Muscle of leg (tissue), 11 donors: ENCODE data around the gene DNAJC28. TPM values are rescaled to one million over a fixed set of nuclear protein-coding genes. Genes with fewer than 3 reads are reported as not detected.
"Not testable (repeated sequence)": the region's sequence is repeated elsewhere in the genome, so short reads cannot be mapped to it uniquely, and the experiment has no call there.

ENCODE experiments used
- DNase-seq: peaks from one replicate; pipeline ENCODE4 v3.0.0; 2013
- H3K27ac ChIP-seq: one replicate; pipeline ENCODE4 v1.5.1; 2013; ENCODE audit warnings: mild to moderate bottlenecking, low read length, control low read depth
- H3K27me3 ChIP-seq: one replicate; pipeline ENCODE4 v1.6.1; 2013; ENCODE audit warnings: low read length; ENCODE audit not compliant: control insufficient read depth, insufficient read depth
- H3K36me3 ChIP-seq: one replicate; pipeline ENCODE4 v1.6.1; 2013; ENCODE audit warnings: low read length; ENCODE audit not compliant: control insufficient read depth, insufficient read depth
- H3K4me1 ChIP-seq: one replicate; pipeline ENCODE4 v1.6.1; 2013; ENCODE audit warnings: low read length; ENCODE audit not compliant: control insufficient read depth, insufficient read depth
- H3K4me3 ChIP-seq: one replicate; pipeline ENCODE4 v1.5.1; 2013; ENCODE audit warnings: low read length, control low read depth
- H3K9me3 ChIP-seq: replicated peaks from 2 replicates; pipeline ENCODE4 v1.6.1; 2013; ENCODE audit warnings: low read depth, low read length; ENCODE audit not compliant: control insufficient read depth
- WGBS: methylation state at CpG from one replicate; pipeline ENCODE4 v1.1.5; 2013; ENCODE audit warnings: missing lambda C conversion rate; ENCODE audit not compliant: insufficient coverage; 5-methylcytosine and 5-hydroxymethylcytosine counted together
- polyA plus RNA-seq, 8 donors: library from polyadenylated mRNA; unstranded; fragments of 120-200 nt; gene quantifications; one replicate each; pipeline versions ENCODE4 v1.2.1 to v1.2.3, GENCODE V29; 2013; ENCODE audit warnings: inconsistent platforms in 1 of 8, low replicate concordance in 1 of 8; ENCODE audit not compliant: insufficient read length in 8 of 8, insufficient read depth in 1 of 8
- total RNA-seq: library from RNA; stranded (reverse); fragments of 120-200 nt; gene quantifications from one replicate; pipeline ENCODE4 v1.2.4, GENCODE V29; 2013

Gene DNAJC28
- total and polyA plus RNA-seq, 9 donors, result 1.7 to 3.3 (median 2.5) TPM

DNA sequence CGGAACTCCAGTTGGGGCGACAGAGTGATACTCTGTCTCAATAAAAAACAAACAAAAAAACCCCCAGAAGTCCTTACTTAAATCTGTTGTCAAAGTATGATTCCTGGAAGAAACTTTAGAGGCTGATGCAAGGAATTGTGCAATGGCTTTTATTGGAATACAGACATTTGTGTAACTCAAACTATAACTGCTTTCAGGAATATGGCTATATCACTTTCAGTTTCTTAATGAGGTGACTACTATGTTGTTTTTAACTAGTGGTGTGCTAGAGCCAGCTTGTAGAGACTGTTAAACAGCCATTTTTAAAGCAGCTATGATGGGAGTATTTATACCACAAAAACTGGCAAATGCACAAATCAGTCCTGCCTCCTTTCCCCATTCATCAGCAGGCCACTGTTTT, 22.7 kb upstream of the DNAJC28 start:
- no peak overlapping the region for H3K4me3 ChIP-seq
- H3K27me3 ChIP-seq, result no peaks in the 10 kb centered on the region
- peaks cover 55% of the 10 kb centered on the region for H3K36me3 ChIP-seq
- no peaks in the 10 kb centered on the region for H3K9me3 ChIP-seq
- H3K27ac ChIP-seq, result no peak overlapping the region
- no peaks in the 10 kb centered on the region for H3K4me1 ChIP-seq
- no peak for DNase-seq
- WGBS, result no CpG with 5 or more reads among the region's 2 CpGs

DNA sequence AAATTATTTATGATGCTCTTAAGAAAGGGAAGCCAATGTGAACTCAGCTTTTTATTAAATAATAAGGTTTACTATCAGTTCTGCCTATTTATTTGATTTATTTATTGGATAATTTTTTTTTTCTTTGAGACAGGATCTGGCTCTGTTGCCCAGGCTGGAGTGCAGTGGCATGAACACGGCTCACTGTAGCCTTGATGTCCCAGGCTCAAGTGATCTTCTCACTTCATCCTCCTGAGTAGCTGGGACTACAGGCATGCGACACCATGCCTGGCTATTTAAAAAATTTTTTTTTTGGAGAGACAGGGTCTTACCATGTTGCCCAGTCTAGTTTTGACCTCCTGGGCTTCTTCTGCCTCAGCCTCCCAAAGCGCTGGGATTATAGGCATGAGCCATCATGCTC, 21.0 kb upstream of the DNAJC28 start:
- H3K4me3 ChIP-seq, result no peak overlapping the region
- 100% methylated on average over 2 of the region's 3 CpGs for WGBS
- H3K9me3 ChIP-seq, result no peaks in the 10 kb centered on the region
- H3K4me1 ChIP-seq, result no peaks in the 10 kb centered on the region
- H3K27me3 ChIP-seq, result no peaks in the 10 kb centered on the region
- H3K27ac ChIP-seq, result no peak overlapping the region
- DNase-seq, result no peak
- H3K36me3 ChIP-seq, result peaks cover 48% of the 10 kb centered on the region

DNA sequence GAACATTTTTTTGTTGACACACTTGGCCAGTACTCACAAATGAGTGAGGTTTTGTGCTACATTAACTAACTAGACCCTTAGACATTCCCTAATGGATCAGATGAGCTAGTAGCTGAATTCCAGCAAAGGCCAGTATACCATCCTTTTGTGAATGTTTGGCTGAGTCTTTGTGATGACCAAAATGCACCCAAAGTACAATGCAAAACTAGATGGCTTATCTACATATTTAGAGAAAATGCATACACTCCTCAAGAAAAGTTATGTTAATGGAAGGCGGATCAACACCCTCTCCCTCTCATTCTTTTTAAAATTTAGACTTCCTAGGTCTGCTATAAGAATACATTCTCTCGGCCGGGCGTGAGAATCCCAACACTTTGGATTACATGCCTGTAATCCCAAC, 20.1 kb upstream of the DNAJC28 start:
- no peak overlapping the region for H3K27ac ChIP-seq
- H3K27me3 ChIP-seq, result no peaks in the 10 kb centered on the region
- no peaks in the 10 kb centered on the region for H3K4me1 ChIP-seq
- no peaks in the 10 kb centered on the region for H3K9me3 ChIP-seq
- H3K4me3 ChIP-seq, result no peak overlapping the region
- H3K36me3 ChIP-seq, result peaks cover 45% of the 10 kb centered on the region
- no peak for DNase-seq
- 94% methylated on average over 3 of the region's 4 CpGs for WGBS

DNA sequence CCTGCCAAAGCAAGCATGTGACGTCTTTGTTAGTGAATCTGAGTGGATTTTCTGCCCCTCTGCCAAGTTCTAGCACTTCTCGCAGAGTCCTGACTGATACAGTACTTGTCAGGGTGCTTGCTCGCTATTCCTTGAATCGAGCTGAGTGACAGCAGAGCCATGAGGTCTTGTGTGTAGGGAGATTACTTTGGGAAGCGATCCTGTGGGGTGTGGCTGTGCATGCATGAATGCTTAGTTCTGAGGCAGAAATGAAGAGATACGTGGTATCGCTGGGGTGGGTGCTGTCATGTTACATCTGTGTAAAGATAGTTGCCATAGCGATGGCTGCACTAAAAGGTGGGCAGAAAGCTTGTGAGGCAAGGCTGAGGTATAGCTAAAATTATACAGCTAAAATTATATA, 19.3 kb upstream of the DNAJC28 start:
- Histone ChIP-seq H3K9me3 (no peaks in the 10 kb centered on the region), H3K27ac (no peak overlapping the region), H3K4me3 (no peak overlapping the region), H3K36me3 (peaks cover 45% of the 10 kb centered on the region), H3K27me3 (no peaks in the 10 kb centered on the region), H3K4me1 (no peaks in the 10 kb centered on the region)
- DNase-seq, result peak; percentile 5
- WGBS, result 93% methylated on average over 5 of the region's 8 CpGs

DNA sequence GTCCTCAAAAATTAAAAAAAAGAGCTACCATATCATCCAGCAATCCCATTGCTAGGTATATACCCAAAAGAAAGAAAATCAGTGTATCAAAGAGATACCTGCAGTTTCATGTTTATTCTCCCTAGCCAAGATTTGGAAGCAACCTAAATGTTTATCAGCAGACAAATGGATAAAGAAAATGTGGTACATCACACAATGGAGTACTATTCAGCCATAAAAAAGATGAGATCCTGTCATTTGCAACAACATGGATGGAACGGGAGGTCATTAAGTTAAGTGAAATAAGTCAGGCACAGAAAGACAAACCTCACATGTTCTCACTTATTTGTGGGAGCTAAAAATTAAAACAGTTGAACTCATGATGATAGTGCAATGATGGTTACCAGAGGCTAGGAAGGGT, 15.5 kb upstream of the DNAJC28 start:
- not testable (repeated sequence) for H3K27me3 ChIP-seq
- H3K36me3 ChIP-seq, result peaks cover 40% of the 10 kb centered on the region
- WGBS, result no CpG with 5 or more reads among the region's 1 CpG

DNA sequence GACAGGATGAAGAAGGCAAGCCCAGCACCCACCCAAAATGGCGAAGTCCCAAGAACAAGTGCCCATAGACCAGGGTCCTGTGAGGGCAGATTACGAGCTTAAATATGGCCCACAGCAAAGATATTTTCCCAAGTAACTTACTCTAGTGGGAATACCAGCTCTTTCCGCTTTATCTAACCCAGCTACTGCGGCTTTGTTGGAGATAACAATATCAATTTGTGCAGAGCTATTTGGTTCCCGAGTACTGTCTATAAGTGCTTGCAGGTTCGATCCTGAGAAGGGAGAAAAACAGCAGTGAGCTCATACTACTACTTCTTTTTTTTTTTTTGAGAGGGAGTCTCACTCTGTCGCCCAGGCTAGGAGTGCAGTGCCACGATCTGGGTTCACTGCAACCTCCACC, 14.3 kb upstream of the DNAJC28 start:
- H3K27me3 ChIP-seq, result no peaks in the 10 kb centered on the region
- DNase-seq, result no peak
- H3K4me3 ChIP-seq, result no peak overlapping the region
- no peaks in the 10 kb centered on the region for H3K9me3 ChIP-seq
- H3K36me3 ChIP-seq, result peaks cover 29% of the 10 kb centered on the region
- whole genome bisulfite sequencing, result no CpG with 5 or more reads among the region's 8 CpGs
- H3K27ac ChIP-seq, result no peak overlapping the region
- H3K4me1 ChIP-seq, result no peaks in the 10 kb centered on the region

More for the DNA sequence above, 15.5 kb upstream of the DNAJC28 start:
- H3K9me3 ChIP-seq, H3K4me1 ChIP-seq, H3K27ac ChIP-seq, H3K4me3 ChIP-seq, DNase-seq: not testable (repeated sequence)

DNA sequence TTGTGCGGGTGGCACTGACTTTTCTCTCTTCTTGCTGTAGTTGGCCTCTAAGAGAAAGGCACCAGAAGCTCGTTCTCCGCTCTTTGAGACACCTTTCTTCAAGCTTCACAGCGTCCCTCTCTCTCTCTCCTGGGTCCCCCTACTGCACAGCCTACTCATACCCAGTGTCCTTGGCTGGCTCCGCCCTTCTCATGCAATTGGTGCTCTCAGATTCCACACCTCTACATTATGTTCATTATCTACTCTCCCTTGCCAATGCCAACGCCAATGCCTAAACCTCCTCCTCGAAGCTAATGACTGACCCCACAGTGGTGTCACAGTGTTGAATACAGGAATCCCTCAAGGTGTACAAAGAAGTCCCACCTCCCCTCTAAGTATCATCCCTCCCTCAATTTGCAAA, 4.8 kb upstream of the DNAJC28 start:
- 51% methylated on average over 7 of the region's 7 CpGs for WGBS
- DNase-seq, result no peak
- Histone ChIP-seq H3K4me3 (no peak overlapping the region), H3K27ac (no peak overlapping the region), H3K27me3 (peaks cover 4% of the 10 kb centered on the region), H3K9me3 (no peaks in the 10 kb centered on the region), H3K36me3 (no peaks in the 10 kb centered on the region), H3K4me1 (peaks cover 2% of the 10 kb centered on the region)

DNA sequence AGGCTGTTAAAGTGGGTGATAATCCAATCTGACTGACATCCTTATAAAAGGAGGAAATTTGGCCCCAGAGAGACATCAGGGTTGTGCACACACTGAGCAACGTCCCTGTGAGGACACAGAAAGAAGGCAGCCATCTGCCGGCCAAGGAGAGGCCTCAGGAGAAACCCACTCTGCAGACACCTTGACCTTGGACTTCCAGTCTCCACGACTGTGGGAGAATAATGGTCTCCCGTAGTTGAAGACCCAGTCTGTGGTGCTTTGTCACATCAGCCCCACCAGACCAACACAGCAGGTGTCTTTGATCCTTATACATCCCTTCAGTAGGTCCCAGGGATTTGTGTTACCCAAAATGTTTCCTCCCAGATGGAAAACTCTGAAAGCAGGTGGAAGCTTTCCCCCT, 4.2 kb upstream of the DNAJC28 start:
- Histone ChIP-seq H3K27me3 (peaks cover 4% of the 10 kb centered on the region), H3K4me3 (no peak overlapping the region), H3K9me3 (no peaks in the 10 kb centered on the region), H3K27ac (no peak overlapping the region), H3K36me3 (no peaks in the 10 kb centered on the region), H3K4me1 (peaks cover 6% of the 10 kb centered on the region)
- 62% methylated on average over 4 of the region's 4 CpGs for whole genome bisulfite sequencing
- no peak for DNase-seq

DNA sequence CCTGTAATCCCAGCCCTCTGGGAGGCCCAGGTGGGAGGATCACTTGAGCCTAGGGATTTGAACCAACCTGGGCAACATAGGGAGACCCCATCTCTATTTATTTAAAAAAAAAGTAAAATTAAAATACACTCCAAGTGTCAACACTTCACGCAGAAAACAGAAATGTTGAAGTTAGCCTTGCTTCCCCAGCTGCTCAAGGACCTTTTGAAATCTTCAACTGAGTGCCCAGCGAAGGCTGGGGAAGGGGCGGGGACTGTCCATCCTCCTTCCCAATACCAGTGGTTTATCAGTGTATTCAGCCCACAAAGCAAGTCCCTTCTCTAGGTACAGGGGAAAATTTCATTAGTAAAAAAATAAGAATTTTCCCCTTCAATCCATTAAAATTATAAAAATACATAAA, 2.2 kb upstream of the DNAJC28 start:
- H3K27ac ChIP-seq, result no peak overlapping the region
- DNase-seq, result no peak
- WGBS, result no CpG with 5 or more reads among the region's 3 CpGs
- no peaks in the 10 kb centered on the region for H3K36me3 ChIP-seq
- no peak overlapping the region for H3K4me3 ChIP-seq
- peaks cover 6% of the 10 kb centered on the region for H3K4me1 ChIP-seq
- no peaks in the 10 kb centered on the region for H3K9me3 ChIP-seq
- peaks cover 4% of the 10 kb centered on the region for H3K27me3 ChIP-seq

DNA sequence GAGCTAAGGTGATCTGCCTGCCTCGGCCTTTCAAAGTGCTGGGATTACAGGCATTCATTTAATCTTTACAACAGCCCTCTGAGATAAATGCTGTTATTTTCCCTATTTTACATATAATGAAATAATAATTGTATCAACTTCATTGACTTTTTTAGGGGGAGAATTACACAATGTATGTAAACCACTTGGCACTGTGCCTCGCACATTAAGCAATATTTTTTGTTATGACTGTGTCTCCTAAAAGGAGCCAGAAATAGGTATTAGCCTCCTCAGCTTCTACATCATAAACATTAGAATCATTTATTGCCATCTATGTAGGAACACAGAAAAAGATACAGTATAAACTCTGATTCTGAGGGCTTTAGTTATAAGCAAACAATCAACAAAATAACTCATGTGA, 1.1 kb upstream of the DNAJC28 start:
- Histone ChIP-seq H3K4me3 (no peak overlapping the region), H3K4me1 (peaks cover 6% of the 10 kb centered on the region), H3K27ac (no peak overlapping the region), H3K27me3 (peaks cover 4% of the 10 kb centered on the region), H3K36me3 (no peaks in the 10 kb centered on the region), H3K9me3 (no peaks in the 10 kb centered on the region)
- DNase-seq, result no peak
- WGBS, result no CpG with 5 or more reads among the region's 2 CpGs

DNA sequence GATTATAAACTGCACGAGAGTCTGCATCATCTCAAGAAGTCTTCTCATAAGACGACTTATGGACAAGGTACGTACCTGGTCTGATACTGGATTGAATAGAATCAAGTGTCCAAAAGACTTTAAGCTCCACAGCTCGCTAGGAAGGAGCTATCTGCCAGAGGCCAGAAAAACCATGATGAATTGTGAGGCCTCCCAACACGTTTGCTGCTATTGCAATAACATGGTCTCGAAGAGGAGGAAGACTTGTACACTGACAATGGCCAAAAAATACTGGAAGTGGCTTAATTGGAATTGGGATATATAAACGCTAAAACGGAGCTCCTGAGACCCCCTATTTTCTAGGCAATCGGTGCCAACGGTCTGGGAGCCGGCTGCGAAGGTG, 534 bp downstream of the DNAJC28 start:
- peak overlapping the region; percentile 84 for H3K4me3 ChIP-seq
- peaks cover 6% of the 10 kb centered on the region for H3K4me1 ChIP-seq
- H3K27me3 ChIP-seq, result peaks cover 2% of the 10 kb centered on the region
- no peak for DNase-seq
- no peaks in the 10 kb centered on the region for H3K9me3 ChIP-seq
- 27% methylated on average over 8 of the region's 12 CpGs for WGBS
- H3K36me3 ChIP-seq, result no peaks in the 10 kb centered on the region
- H3K27ac ChIP-seq, result peak overlapping the region; percentile 89
